SK-N-SH treated with all-trans-retinoic acid at 6 μM for 48 hours (cell line): ENCODE data around the gene VIT.

Experiments used
- ATAC-seq: fragments of 200-7000 bp; cut with Tn5 transposase; 3 replicates; pipeline ENCODE4 v1.9.1; 2020; ENCODE audit warnings: mild to moderate bottlenecking, moderate library complexity
- ARNTL ChIP-seq: fragments of 450-650 bp; formaldehyde crosslinking; IDR thresholded peaks from 2 replicates; pipeline ENCODE4 v1.5.0; 2020; ENCODE audit warnings: low read depth, mild to moderate bottlenecking, moderate library complexity, borderline replicate concordance
- BACH2 ChIP-seq: fragments of 250-450 bp; sonication (Bioruptor Pico); IDR thresholded peaks from 2 replicates; pipeline ENCODE4 v1.9.0; 2021; ENCODE audit warnings: mild to moderate bottlenecking, borderline replicate concordance
- CSDC2 ChIP-seq: fragments of 250-450 bp; sonication (Bioruptor Pico); IDR thresholded peaks from 2 replicates; pipeline ENCODE4 v1.5.0; 2020; ENCODE audit warnings: mild to moderate bottlenecking, moderate library complexity
- ESRRG ChIP-seq: fragments of 250-450 bp; sonication (Bioruptor Pico); IDR thresholded peaks from 2 replicates; pipeline ENCODE4 v1.6.1; 2021; ENCODE audit warnings: mild to moderate bottlenecking
- GLIS3 ChIP-seq: fragments of 250-450 bp; sonication (Bioruptor Pico); IDR thresholded peaks from 2 replicates; pipeline ENCODE4 v1.5.0; 2020; ENCODE audit warnings: mild to moderate bottlenecking, moderate library complexity
- ISL1 ChIP-seq: fragments of 250-450 bp; sonication (Bioruptor Pico); IDR thresholded peaks from 2 replicates; pipeline ENCODE4 v2.1.2; 2022; ENCODE audit warnings: mild to moderate bottlenecking, moderate library complexity
- OSR1 ChIP-seq: fragments of 250-450 bp; sonication (Bioruptor Pico); IDR thresholded peaks from 2 replicates; pipeline ENCODE4 v1.8.0; 2022; ENCODE audit warnings: moderate library complexity, mild to moderate bottlenecking, inconsistent platforms
- PATZ1 ChIP-seq: fragments of 250-450 bp; sonication (Bioruptor Pico); IDR thresholded peaks from 2 replicates; pipeline ENCODE4 v1.8.0; 2020; ENCODE audit warnings: mild to moderate bottlenecking, moderate library complexity, borderline replicate concordance
- PPARA ChIP-seq: fragments of 250-450 bp; sonication (Bioruptor Pico); IDR thresholded peaks from 2 replicates; pipeline ENCODE4 v1.5.0; 2020; ENCODE audit warnings: mild to moderate bottlenecking, borderline replicate concordance
- SNAI2 ChIP-seq: fragments of 250-450 bp; sonication (Bioruptor Pico); IDR thresholded peaks from 2 replicates; pipeline ENCODE4 v1.5.0; 2020; ENCODE audit warnings: mild to moderate bottlenecking, moderate library complexity
- TCF4 ChIP-seq: fragments of 250-450 bp; sonication (Bioruptor Pico); IDR thresholded peaks from 2 replicates; pipeline ENCODE4 v1.8.0; 2021; ENCODE audit warnings: mild to moderate bottlenecking, moderate library complexity, borderline replicate concordance
- TOX ChIP-seq: fragments of 250-450 bp; sonication (Bioruptor Pico); IDR thresholded peaks from 2 replicates; pipeline ENCODE4 v1.8.0; 2021; ENCODE audit warnings: mild to moderate bottlenecking, moderate library complexity, borderline replicate concordance
- ZFP3 ChIP-seq: fragments of 250-450 bp; sonication (Bioruptor Pico); IDR thresholded peaks from 2 replicates; pipeline ENCODE4 v1.5.0; 2020; ENCODE audit warnings: mild to moderate bottlenecking, moderate library complexity
- ZFP30 ChIP-seq: fragments of 450-650 bp; formaldehyde crosslinking; IDR thresholded peaks from 2 replicates; pipeline ENCODE4 v1.5.0; 2022; ENCODE audit warnings: mild to moderate bottlenecking, moderate library complexity
- ZNF565 ChIP-seq: fragments of 450-650 bp; formaldehyde crosslinking; conservative IDR thresholded peaks from 2 replicates; pipeline ENCODE4 v1.5.0; 2020; ENCODE audit warnings: low read depth, mild to moderate bottlenecking, moderate library complexity
- ZNF70 ChIP-seq: fragments of 450-650 bp; formaldehyde crosslinking; IDR thresholded peaks from 2 replicates; pipeline ENCODE4 v1.5.0; 2020; ENCODE audit warnings: mild to moderate bottlenecking, moderate library complexity
- ZNF8 ChIP-seq: fragments of 450-650 bp; formaldehyde crosslinking; IDR thresholded peaks from 2 replicates; pipeline ENCODE4 v1.5.0; 2020; ENCODE audit warnings: mild to moderate bottlenecking, moderate library complexity
- TF ChIP-seq, protein P1 (sequence below): fragments of 250-450 bp; sonication (Bioruptor Pico); IDR thresholded peaks from 2 replicates; pipeline ENCODE4 v1.5.1; 2021; ENCODE audit warnings: mild to moderate bottlenecking, moderate library complexity
- TF ChIP-seq, protein P2 (sequence below): fragments of 250-450 bp; sonication (Bioruptor Pico); IDR thresholded peaks from 2 replicates; pipeline ENCODE4 v1.5.0; 2020; ENCODE audit warnings: mild to moderate bottlenecking, moderate library complexity
- TF ChIP-seq, protein P3 (sequence below): fragments of 250-450 bp; sonication (Bioruptor Pico); IDR thresholded peaks from 2 replicates; pipeline ENCODE4 v1.8.0; 2021; ENCODE audit warnings: low read depth, mild to moderate bottlenecking, moderate library complexity, borderline replicate concordance

VIT gene

DNA sequence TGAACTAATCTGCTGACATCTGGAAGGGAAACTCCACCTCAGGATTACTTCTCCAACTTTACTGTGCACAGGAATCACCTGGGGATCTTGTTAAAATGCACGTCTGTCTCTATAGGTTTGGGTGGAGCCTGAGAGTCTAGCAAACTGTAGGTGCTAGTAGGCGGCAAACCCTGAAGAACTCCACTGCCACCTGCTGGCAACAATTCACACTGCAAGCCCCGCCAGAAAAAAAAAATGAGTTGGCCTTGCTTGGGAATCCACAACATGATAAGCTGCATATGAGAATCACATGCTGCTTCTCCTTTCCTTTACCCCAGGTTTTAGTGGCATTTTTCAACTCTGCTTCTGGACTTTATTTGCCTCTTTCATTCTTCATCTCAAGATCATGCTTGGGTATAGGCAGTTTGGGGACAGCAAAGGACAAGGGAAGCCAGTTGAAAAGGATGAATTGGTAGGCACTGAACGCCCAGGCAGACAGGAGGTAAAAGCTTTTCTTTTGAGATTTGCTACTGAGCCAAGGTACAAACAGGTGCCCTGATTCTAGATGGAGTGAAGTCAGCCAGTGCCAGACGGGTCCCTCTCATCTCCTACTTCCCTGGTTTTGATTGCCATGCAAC lies 88.8 kb downstream of the VIT start:
- TF ChIP-seq PPARA (CRISPR knock-in tag) (no peak), ZFP3 (CRISPR knock-in tag) (no peak), ZFP30 (CRISPR knock-in tag) (no peak), ARNTL (CRISPR knock-in tag) (no peak), ZNF565 (CRISPR knock-in tag) (no peak), SNAI2 (no peak), OSR1 (no peak), ZNF70 (CRISPR knock-in tag) (no peak), TCF4 (no peak)
- TF ChIP-seq, protein P1, sequence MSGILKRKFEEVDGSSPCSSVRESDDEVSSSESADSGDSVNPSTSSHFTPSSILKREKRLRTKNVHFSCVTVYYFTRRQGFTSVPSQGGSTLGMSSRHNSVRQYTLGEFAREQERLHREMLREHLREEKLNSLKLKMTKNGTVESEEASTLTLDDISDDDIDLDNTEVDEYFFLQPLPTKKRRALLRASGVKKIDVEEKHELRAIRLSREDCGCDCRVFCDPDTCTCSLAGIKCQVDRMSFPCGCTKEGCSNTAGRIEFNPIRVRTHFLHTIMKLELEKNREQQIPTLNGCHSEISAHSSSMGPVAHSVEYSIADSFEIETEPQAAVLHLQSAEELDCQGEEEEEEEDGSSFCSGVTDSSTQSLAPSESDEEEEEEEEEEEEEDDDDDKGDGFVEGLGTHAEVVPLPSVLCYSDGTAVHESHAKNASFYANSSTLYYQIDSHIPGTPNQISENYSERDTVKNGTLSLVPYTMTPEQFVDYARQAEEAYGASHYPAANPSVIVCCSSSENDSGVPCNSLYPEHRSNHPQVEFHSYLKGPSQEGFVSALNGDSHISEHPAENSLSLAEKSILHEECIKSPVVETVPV (CRISPR knock-in tag): no peak
- TF ChIP-seq, all 23 proteins: peak for 0
- ATAC-seq: peak; percentile 82

- no peak for ATAC-seq
- TF ChIP-seq TOX (CRISPR knock-in tag) (no peak), CSDC2 (CRISPR knock-in tag) (no peak), SNAI2 (no peak), ZNF8 (CRISPR knock-in tag) (no peak), ZNF565 (CRISPR knock-in tag) (no peak), OSR1 (no peak), BACH2 (CRISPR knock-in tag) (no peak), ZFP30 (CRISPR knock-in tag) (no peak), PATZ1 (CRISPR knock-in tag) (no peak), ZFP3 (CRISPR knock-in tag) (no peak), ZNF70 (CRISPR knock-in tag) (no peak), PPARA (CRISPR knock-in tag) (no peak), ISL1 (no peak), TCF4 (no peak), ESRRG (CRISPR knock-in tag) (no peak), ARNTL (CRISPR knock-in tag) (no peak), GLIS3 (CRISPR knock-in tag) (no peak)
- TF ChIP-seq, protein P2, sequence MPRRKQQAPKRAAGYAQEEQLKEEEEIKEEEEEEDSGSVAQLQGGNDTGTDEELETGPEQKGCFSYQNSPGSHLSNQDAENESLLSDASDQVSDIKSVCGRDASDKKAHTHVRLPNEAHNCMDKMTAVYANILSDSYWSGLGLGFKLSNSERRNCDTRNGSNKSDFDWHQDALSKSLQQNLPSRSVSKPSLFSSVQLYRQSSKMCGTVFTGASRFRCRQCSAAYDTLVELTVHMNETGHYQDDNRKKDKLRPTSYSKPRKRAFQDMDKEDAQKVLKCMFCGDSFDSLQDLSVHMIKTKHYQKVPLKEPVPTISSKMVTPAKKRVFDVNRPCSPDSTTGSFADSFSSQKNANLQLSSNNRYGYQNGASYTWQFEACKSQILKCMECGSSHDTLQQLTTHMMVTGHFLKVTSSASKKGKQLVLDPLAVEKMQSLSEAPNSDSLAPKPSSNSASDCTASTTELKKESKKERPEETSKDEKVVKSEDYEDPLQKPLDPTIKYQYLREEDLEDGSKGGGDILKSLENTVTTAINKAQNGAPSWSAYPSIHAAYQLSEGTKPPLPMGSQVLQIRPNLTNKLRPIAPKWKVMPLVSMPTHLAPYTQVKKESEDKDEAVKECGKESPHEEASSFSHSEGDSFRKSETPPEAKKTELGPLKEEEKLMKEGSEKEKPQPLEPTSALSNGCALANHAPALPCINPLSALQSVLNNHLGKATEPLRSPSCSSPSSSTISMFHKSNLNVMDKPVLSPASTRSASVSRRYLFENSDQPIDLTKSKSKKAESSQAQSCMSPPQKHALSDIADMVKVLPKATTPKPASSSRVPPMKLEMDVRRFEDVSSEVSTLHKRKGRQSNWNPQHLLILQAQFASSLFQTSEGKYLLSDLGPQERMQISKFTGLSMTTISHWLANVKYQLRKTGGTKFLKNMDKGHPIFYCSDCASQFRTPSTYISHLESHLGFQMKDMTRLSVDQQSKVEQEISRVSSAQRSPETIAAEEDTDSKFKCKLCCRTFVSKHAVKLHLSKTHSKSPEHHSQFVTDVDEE (CRISPR knock-in tag): no peak
- TF ChIP-seq, protein P3, sequence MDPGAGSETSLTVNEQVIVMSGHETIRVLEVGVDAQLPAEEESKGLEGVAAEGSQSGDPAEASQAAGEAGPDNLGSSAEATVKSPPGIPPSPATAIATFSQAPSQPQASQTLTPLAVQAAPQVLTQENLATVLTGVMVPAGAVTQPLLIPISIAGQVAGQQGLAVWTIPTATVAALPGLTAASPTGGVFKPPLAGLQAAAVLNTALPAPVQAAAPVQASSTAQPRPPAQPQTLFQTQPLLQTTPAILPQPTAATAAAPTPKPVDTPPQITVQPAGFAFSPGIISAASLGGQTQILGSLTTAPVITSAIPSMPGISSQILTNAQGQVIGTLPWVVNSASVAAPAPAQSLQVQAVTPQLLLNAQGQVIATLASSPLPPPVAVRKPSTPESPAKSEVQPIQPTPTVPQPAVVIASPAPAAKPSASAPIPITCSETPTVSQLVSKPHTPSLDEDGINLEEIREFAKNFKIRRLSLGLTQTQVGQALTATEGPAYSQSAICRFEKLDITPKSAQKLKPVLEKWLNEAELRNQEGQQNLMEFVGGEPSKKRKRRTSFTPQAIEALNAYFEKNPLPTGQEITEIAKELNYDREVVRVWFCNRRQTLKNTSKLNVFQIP (CRISPR knock-in tag): no peak
- TF ChIP-seq, protein P1 (CRISPR knock-in tag): no peak
- TF ChIP-seq, all 23 proteins: peak for 0
Observed at GRCh38 chr2:36789181-36789804, 92.8 kb downstream of the VIT start.
